ENCODE results near the gene PCBD2. TPM values are rescaled to one million over a fixed set of nuclear protein-coding genes. Genes with fewer than 3 reads are reported as not detected.

The PCBD2 gene
- total RNA-seq, 1 experiment from 2014 or later, result 10.9 TPM

- intact Hi-C loops (cut with micrococcal nuclease), result no loop called here
- Histone ChIP-seq H4K20me1 (ENCODE audit: insufficient read depth) (no peaks in the 10 kb centered on the region), H3K36me3 (ENCODE audit: control insufficient read depth in 1 of 2, insufficient read depth in 2 of 2, low read length in 2 of 2) (no peaks in the 10 kb centered on the region), H3K79me2 (ENCODE audit: insufficient read depth, low read length) (peaks cover 6% of the 10 kb centered on the region), H3K27ac (ENCODE audit: low read depth, low read length) (no peak overlapping the region), H3K27me3 (ENCODE audit: insufficient read depth, low read length) (no peaks in the 10 kb centered on the region), H2AFZ (ENCODE audit: low read depth, low read length, poor library complexity, severe bottlenecking) (no peak overlapping the region), H3K4me2 (ENCODE audit: low read length) (no peak overlapping the region), H3K4me1 (ENCODE audit: control insufficient read depth in 1 of 2, insufficient read depth in 2 of 2, low read length in 2 of 2) (peaks cover 2 to 16% of the 10 kb centered on the region in 2 experiments; a peak in 3 of 4 replicates), H3K4me3 (replicated peaks in 1 of 2; ENCODE audit: low read depth in 1 of 2, low read length in 2 of 2) (no peak overlapping the region), H3K9ac (ENCODE audit: low read length) (no peak overlapping the region), H3K9me3 (ENCODE audit: control insufficient read depth in 1 of 2, insufficient read depth in 1 of 2, low read depth in 1 of 2, low read length in 2 of 2) (no peaks in the 10 kb centered on the region), H3K9me2 (ENCODE audit: insufficient read depth) (no peaks in the 10 kb centered on the region)
- ChIA-PET CTCF (no interaction called here), RAD21 (ENCODE audit: low non-redundant PET in 1 of 2, low total read pairs in 2 of 2, uncharacterized antibody in 2 of 2, unreplicated experiment in 2 of 2) (interaction anchor here in 1 of 2 experiments (0.6 kb wide), 1 partner anchor 146 kb away, joined by 3 read pairs; no protein-coding TSS in a partner anchor), POLR2A (no interaction called here)
- no TSS peak for BruUV-seq (replicated peaks)
- TF ChIP-seq MAX (IDR thresholded peaks at IDR 0.05) (no peak), ELF1 (IDR thresholded peaks at IDR 0.05; ENCODE audit: borderline replicate concordance, low read depth) (no peak), SRF (IDR thresholded peaks at IDR 0.05; ENCODE audit: low read depth) (no peak), CEBPB (IDR thresholded peaks at IDR 0.05; ENCODE audit: low read depth) (no peak), REST (IDR thresholded peaks at IDR 0.05; ENCODE audit: low read depth) (no peak), SIN3A (IDR thresholded peaks at IDR 0.05; ENCODE audit: low read depth) (no peak), ATF3 (IDR thresholded peaks at IDR 0.05) (no peak), SP1 (IDR thresholded peaks at IDR 0.05; ENCODE audit: low read depth) (no peak), EZH2phosphoT487 (IDR thresholded peaks at IDR 0.05; ENCODE audit: borderline replicate concordance) (no peak), ZFX (IDR thresholded peaks at IDR 0.05) (no peak), JUND (IDR thresholded peaks at IDR 0.05) (no peak), ZNF274 (IDR thresholded peaks at IDR 0.05; ENCODE audit: low read depth, low read length) (no peak), FOSL1 (IDR thresholded peaks at IDR 0.05; ENCODE audit: low read depth) (no peak), TCF7L2 (IDR thresholded peaks at IDR 0.05; ENCODE audit: borderline replicate concordance, extremely low read depth, insufficient read depth, insufficient read length) (no peak), EZH2 (IDR thresholded peaks at IDR 0.05) (no peak), EGR1 (IDR thresholded peaks at IDR 0.05; ENCODE audit: low read depth) (no peak), RAD21 (IDR thresholded peaks at IDR 0.05; ENCODE audit: low read depth) (no peak), CTCF (IDR thresholded peaks at IDR 0.05 in 2 of 3, conservative IDR thresholded peaks at IDR 0.05 in 1 of 3; ENCODE audit: borderline replicate concordance in 1 of 3, insufficient read depth in 1 of 3, low read depth in 2 of 3, low read length in 2 of 3) (no peak)
- DNase-seq (ENCODE audit: low read depth, low spot score) (no peak), ATAC-seq (no peak)
Measured at GRCh38 chr5:134877159-134877558, 27.8 kb upstream of the PCBD2 start.

Data from HCT116 (cell line).